ENCODE measurements around the gene ESYT2. TPM values are rescaled to one million over a fixed set of nuclear protein-coding genes. Genes with fewer than 3 reads are reported as not detected.

The ESYT2 gene
- total RNA-seq, 1 experiment from 2014 or later = 78.6 TPM

DNA sequence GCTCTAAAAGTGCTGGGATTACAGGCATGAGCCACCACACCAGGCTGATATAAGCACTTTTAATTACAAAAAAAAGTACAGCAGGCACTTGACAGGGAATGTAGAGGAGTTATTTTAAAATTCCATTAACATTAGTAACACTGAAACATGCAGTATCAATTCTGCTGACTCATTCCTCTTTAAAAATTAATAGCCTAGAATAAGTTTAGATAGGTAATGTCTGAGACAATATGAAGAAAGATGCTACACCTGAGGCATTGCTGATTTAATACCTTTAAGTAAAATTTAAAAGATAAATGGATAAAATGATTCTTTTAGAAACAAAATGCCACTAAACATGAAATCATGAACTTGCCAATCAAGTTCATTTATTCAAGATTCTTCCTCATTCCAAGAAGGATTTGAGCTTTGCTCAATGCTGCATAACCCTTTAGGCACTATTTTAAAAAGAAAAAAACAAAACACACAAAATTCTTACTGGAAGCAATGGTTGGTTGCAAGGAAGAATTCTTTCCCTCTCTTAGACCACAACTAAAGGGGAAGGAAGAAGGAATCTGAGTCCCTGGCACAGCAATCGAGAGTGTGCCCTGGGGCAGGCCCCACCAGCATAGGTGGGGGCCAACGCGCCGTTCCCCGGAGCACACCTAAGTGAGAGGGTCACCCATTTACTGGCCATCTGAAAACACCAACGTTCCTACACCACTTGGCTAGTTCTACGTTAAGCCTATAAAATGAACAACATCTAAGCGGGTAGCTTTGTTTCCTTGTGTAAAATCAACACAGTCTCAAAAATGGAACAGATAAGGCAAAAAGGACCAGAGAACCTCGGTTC is 26.6 kb downstream of the ESYT2 start:
- ChIA-PET POLR2A (interaction anchor here (0.6 to 3.1 kb wide), 10 partner anchors 9 to 61 kb away, joined by 3 to 26 read pairs (median 5); partner anchors contain the start of gene ESYT2), CTCF (interaction anchor here (0.7 to 1.3 kb wide), 3 partner anchors 9 to 68 kb away, joined by 3 to 5 read pairs (median 4); no protein-coding TSS in a partner anchor)
- H3K4me3 Mint-ChIP-seq (ENCODE audit: unreplicated experiment) = peak overlapping the region; percentile 25

DNA sequence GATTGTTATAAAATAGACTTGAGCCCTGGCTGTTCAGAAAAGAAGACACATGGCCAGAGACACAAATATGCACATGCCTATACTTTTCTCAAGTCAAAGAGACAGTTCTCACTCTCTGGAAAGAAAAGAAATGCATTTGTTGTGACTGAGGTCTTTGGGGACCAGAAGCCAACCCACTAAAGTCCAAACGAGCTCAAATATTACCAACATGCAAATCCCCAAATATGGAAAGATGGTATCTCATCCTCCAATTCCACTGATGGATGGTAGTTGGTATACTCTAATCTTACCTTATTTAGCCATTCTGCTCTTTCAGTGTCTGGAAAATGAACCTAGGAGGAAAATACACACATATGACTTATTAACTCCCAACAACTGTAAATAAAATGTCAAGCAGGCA is 30.6 kb downstream of the ESYT2 start:
- H3K4me3 Mint-ChIP-seq (ENCODE audit: unreplicated experiment) = no peak overlapping the region
- no peak for DNase-seq (ENCODE audit: unreplicated experiment)
- TF ChIP-seq, protein P1, sequence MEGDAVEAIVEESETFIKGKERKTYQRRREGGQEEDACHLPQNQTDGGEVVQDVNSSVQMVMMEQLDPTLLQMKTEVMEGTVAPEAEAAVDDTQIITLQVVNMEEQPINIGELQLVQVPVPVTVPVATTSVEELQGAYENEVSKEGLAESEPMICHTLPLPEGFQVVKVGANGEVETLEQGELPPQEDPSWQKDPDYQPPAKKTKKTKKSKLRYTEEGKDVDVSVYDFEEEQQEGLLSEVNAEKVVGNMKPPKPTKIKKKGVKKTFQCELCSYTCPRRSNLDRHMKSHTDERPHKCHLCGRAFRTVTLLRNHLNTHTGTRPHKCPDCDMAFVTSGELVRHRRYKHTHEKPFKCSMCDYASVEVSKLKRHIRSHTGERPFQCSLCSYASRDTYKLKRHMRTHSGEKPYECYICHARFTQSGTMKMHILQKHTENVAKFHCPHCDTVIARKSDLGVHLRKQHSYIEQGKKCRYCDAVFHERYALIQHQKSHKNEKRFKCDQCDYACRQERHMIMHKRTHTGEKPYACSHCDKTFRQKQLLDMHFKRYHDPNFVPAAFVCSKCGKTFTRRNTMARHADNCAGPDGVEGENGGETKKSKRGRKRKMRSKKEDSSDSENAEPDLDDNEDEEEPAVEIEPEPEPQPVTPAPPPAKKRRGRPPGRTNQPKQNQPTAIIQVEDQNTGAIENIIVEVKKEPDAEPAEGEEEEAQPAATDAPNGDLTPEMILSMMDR (IDR thresholded peaks at IDR 0.05; ENCODE audit: unreplicated experiment) = no peak
- H3K9me3 Mint-ChIP-seq (ENCODE audit: unreplicated experiment) = no peaks in the 10 kb centered on the region
- POLR2A ChIA-PET = interaction anchor here (0.6 to 1.5 kb wide), 3 partner anchors 18 to 53 kb away, joined by 3 to 4 read pairs (median 4); no protein-coding TSS in a partner anchor
- H3K4me1 Mint-ChIP-seq (ENCODE audit: insufficient read depth, unreplicated experiment) = peaks cover 10% of the 10 kb centered on the region
- CTCF ChIA-PET = no interaction called here
- H3K27me3 Mint-ChIP-seq (ENCODE audit: insufficient read depth, unreplicated experiment) = no peaks in the 10 kb centered on the region
- peaks cover 54% of the 10 kb centered on the region for H3K36me3 Mint-ChIP-seq (ENCODE audit: insufficient read depth, unreplicated experiment)
- no TSS peak for BruUV-seq (replicated peaks)
- intact Hi-C loops (cut with micrococcal nuclease) = no loop called here
- H3K27ac Mint-ChIP-seq (ENCODE audit: low read depth, unreplicated experiment) = no peak overlapping the region

More for the DNA sequence above, 26.6 kb downstream of the ESYT2 start:
- DNase-seq (ENCODE audit: unreplicated experiment) = no peak
- peaks cover 46% of the 10 kb centered on the region for H3K36me3 Mint-ChIP-seq (ENCODE audit: insufficient read depth, unreplicated experiment)
- H3K9me3 Mint-ChIP-seq (ENCODE audit: unreplicated experiment) = no peaks in the 10 kb centered on the region
- H3K4me1 Mint-ChIP-seq (ENCODE audit: insufficient read depth, unreplicated experiment) = peaks cover 10% of the 10 kb centered on the region
- BruUV-seq (replicated peaks) = no TSS peak
- TF ChIP-seq, protein P1 (IDR thresholded peaks at IDR 0.05; ENCODE audit: unreplicated experiment) = no peak
- H3K27ac Mint-ChIP-seq (ENCODE audit: low read depth, unreplicated experiment) = peak overlapping the region; percentile 77
- intact Hi-C loops (cut with micrococcal nuclease) = loop anchor here (1.0 kb wide), 1 partner anchor 27 kb away; the partner anchor contains the start of gene ESYT2
- no peaks in the 10 kb centered on the region for H3K27me3 Mint-ChIP-seq (ENCODE audit: insufficient read depth, unreplicated experiment)

DNA sequence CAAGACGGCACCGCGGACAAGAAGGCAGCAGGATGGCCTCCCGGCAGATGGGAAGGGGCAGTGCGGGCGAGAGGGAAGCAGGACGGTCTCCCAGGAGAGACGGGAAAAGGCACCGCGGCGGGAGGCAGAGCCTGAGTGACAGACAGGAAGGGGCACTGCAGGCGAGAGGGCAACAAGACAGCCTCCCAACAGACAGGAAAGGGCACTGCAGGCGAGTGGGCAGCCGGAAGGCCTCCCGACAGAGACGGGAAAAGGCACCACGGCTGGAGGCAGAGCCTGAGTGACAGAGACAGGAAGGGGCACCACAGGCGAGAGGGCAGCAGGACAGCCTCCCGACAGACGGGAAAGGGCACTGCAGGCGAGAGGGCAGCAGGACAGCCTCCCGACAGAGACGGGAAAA is 32.6 kb downstream of the ESYT2 start:
- TF ChIP-seq, protein P1 (IDR thresholded peaks at IDR 0.05; ENCODE audit: unreplicated experiment) = no peak
- DNase-seq (ENCODE audit: unreplicated experiment) = no peak
- no TSS peak for BruUV-seq (replicated peaks)
- Mint-ChIP-seq H3K4me1 (ENCODE audit: insufficient read depth, unreplicated experiment) (no peaks in the 10 kb centered on the region), H3K9me3 (ENCODE audit: unreplicated experiment) (no peaks in the 10 kb centered on the region), H3K27ac (ENCODE audit: low read depth, unreplicated experiment) (peak overlapping the region; percentile 49), H3K36me3 (ENCODE audit: insufficient read depth, unreplicated experiment) (peaks cover 75% of the 10 kb centered on the region), H3K27me3 (ENCODE audit: insufficient read depth, unreplicated experiment) (no peaks in the 10 kb centered on the region), H3K4me3 (ENCODE audit: unreplicated experiment) (no peak overlapping the region)
- intact Hi-C loops (cut with micrococcal nuclease) = no loop called here
- ChIA-PET POLR2A (interaction anchor here (1.2 kb wide), 1 partner anchor 18 kb away, joined by 3 read pairs; no protein-coding TSS in a partner anchor), CTCF (interaction anchor here (0.8 kb wide), 1 partner anchor 105 kb away, joined by 3 read pairs; no protein-coding TSS in a partner anchor)

DNA sequence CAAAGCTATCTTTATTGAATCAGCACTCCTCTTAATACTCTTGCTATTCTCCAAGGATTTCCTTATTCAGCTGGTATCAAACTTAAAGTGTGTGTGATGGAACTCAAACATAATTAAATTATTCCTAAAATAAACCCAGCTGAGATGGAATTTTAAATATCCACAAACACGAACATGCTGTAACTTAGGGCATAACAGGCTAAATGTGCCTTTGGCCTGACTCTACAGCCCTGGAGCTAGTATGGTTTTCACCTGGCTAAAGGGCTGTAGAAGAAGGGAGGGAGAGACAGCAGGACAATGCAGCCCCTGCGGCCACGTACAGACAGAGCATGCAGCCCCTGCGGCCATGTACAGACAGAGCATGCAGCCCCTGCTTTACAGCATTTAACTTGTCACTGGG is 34.0 kb downstream of the ESYT2 start:
- peaks cover 89% of the 10 kb centered on the region for H3K36me3 Mint-ChIP-seq (ENCODE audit: insufficient read depth, unreplicated experiment)
- no peak overlapping the region for H3K4me3 Mint-ChIP-seq (ENCODE audit: unreplicated experiment)
- H3K9me3 Mint-ChIP-seq (ENCODE audit: unreplicated experiment) = no peaks in the 10 kb centered on the region
- H3K4me1 Mint-ChIP-seq (ENCODE audit: insufficient read depth, unreplicated experiment) = no peaks in the 10 kb centered on the region
- no peak overlapping the region for H3K27ac Mint-ChIP-seq (ENCODE audit: low read depth, unreplicated experiment)
- POLR2A ChIA-PET = interaction anchor here (1.2 kb wide), 1 partner anchor 16 kb away, joined by 3 read pairs; no protein-coding TSS in a partner anchor
- no peak for DNase-seq (ENCODE audit: unreplicated experiment)
- CTCF ChIA-PET = interaction anchor here (1.0 to 2.0 kb wide), 3 partner anchors 12 to 181 kb away, joined by 3 to 10 read pairs (median 3); no protein-coding TSS in a partner anchor
- H3K27me3 Mint-ChIP-seq (ENCODE audit: insufficient read depth, unreplicated experiment) = no peaks in the 10 kb centered on the region
- intact Hi-C loops (cut with micrococcal nuclease) = no loop called here
- TF ChIP-seq, protein P1 (IDR thresholded peaks at IDR 0.05; ENCODE audit: unreplicated experiment) = no peak
- no TSS peak for BruUV-seq (replicated peaks)

Measured in MCF 10A (cell line).